GM10847 (cell line): ENCODE measurements around the gene SDR42E2.
A peak's percentile ranks its signal among the peaks of the same experiment; 100 is the strongest.

Experiments used
- POLR2A ChIP-seq: IDR thresholded peaks from 2 replicates; pipeline ENCODE4 v1.6.1; 2011; ENCODE audit not compliant: insufficient read length; ENCODE audit errors: extremely low read depth

Gene SDR42E2

DNA sequence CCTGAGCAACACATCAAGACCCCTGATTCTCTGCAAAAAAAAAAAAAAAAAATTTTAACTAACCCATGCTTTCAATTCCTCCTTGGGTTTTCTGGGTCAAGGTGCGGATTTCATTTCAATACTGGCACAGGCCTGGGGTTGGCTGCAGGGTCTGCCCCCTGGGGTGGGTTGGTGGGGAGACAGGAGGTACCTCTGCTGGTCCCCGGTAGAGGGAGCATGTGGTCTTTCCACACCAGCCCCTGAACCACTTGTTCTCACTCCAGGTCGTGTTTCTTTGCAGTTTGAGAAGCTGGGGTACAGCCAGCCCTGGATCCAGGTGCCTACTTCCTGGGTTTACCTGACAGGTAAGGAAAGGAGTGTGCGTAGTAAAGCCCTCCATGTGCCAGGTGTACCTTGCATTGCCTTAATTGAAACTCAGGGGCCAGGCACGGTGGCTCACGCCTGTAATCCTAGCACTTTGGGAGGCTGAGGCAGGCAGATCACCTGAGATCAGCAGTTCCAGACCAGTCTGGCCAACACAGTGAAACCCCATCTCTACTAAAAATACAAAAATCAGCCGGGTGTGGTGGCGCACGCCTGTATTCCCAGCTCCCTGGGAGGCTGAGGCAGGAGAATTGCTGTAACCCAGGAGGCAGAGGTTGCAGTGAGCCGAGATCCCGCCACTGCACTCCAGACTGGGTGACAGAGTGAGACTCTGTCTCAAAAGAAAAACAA lies 21.8 kb downstream of the SDR42E2 start:
- TF ChIP-seq POLR2A = no peak

DNA sequence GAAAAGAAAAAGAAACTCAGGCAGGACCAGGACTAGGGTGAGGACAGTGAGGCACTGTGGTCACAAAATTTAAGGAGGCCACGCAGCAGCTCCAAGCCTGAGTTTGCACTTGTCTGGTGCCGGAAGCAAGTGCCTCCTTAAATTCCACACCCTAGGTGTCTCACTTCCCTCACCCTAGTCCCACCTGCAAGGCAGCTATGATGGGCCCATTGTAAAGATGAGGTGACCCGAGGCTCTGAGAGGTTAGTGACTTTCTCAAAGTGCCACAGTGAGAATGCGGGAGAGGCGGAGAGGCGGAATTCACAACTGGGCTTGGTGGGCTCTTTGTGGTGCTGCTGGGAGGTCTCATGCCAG lies 22.3 kb downstream of the SDR42E2 start:
- no peak for TF ChIP-seq POLR2A

DNA sequence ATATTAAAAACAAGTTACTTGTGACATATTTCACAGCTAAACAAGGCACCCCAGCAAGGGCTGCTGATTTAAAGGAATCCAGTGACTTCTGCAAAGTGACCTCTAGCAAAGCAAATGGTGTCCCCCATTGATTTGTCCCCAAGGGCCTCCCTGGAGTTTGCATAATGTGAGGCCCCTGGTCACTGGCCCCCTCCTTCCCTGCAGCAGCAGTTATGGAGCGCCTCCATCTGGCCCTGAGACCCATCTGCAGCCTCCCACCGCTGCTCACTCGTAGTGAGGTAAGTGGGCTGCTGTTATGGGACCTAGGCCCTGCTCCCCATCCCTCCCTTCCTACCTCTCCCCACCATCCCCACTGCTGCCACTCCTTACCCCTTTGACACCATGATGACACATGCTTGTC lies 24.2 kb downstream of the SDR42E2 start:
- no peak for TF ChIP-seq POLR2A

DNA sequence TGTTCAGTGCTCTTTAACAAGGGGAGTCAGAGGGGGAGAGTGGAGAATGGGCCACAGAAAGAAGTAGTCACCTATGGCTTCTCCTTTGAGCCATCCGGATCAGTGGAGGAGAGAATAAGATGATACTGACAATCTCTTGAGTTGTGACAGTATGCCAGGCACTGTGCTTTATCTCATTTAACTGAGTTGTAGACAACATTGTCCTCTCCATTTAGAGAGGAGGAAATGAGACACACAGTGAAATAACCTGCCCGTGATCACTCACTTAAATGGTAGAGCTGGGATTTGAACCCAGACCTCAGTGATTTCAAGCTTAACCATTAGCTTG lies 25.9 kb downstream of the SDR42E2 start:
- TF ChIP-seq POLR2A = no peak

DNA sequence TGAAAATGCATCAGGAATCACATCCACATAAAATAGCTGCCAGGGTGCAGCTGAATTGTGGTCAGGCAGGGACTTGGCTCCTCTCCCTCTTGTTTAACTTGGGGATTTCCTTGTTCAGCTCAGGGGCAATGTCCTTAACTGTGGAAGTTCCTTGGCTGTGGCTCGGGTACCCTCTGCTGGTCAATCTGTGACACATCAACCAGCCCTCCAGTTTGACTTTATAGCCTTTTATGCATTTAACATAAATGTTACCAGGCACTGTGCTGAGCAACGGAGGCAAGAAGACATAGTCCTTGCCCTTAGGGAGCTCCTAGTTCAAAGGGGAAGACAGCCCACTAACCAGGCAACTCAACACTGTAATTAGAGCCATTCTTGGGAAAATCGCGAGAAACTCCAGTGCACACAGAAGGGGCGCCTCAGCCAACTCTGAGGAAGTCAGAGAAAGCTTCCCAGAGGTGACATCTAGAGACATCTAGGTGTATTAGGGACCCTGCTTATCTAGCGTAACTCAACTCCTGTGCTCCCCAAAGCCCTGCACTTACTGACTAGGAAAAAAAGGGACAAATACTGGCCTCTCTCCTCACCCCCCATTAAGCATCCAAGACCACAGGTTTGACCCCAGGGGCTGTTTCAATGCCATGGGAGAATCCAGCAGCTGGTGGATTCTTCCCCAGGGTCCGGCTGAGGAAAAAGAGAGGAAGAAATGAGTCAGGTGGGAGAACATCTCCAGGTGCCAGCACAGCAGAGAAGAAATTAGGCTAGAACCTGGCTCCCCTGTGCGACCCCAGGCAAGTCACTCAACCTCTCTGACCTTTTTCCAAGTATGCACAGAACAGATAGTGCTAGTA lies 26.5 kb downstream of the SDR42E2 start:
- no peak for TF ChIP-seq POLR2A

DNA sequence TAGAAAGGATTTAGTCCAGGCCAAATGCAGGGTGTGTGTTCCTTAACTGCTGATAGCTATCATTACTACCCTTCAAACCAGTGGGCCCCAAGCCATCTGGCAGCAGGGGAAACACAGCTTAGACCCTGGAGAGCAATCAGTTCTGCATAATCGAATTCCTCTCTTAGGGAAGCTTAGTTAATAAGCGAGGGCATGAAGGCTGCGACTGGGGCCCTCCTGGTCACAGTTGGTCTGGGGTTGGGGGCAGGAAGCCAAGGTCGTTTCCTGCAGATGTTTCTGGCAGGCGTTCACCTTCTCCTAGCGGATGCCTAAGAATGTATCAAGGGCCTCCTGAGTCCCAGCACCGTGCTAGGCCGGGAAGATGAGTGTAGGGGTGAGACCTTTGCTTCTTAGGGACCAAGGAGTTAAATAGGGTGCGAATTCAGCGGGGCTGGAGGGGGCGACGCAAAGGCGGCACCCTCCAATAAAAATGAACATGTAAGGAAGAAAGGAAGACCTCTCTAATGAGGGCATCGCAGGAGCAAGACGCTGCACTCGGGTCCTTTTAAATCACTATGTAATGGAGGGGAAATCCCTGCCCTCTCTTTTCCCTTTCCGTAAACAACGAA lies 27.3 kb downstream of the SDR42E2 start:
- TF ChIP-seq POLR2A = no peak

DNA sequence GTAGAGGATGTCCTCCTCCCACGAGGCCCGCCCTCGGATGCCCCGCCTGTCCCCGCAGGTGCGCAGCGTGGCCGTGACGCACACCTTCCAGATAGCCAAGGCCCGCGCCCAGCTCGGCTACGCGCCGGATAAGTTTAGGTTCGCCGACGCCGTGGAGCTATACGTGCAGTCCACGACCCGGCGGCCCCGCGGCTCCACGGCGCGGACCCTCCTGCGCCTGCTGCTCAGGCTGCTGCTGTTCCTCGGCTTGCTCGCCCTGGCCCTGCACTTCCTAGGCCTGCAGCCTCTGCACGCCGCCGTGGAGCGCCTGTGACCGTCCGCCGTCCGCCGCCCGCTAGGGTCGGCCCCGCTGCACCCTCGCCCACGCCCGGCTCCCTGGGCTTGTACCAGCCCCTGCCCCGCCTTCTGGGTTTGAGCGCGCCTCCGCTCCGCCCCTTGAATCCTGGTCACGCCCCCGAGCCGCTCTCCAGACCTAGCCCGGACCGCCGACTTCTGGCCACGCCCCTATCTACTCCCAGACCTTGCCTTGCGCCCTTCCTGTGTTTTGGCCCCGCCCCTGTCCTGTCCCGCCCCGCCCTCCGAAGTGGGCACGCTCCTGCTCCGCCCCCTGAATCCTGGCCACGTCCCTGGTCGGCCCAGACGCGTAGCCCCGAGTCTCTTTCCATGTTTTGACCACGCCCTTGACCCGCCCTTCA lies 27.9 kb downstream of the SDR42E2 start:
- TF ChIP-seq POLR2A = peak; percentile 59

DNA sequence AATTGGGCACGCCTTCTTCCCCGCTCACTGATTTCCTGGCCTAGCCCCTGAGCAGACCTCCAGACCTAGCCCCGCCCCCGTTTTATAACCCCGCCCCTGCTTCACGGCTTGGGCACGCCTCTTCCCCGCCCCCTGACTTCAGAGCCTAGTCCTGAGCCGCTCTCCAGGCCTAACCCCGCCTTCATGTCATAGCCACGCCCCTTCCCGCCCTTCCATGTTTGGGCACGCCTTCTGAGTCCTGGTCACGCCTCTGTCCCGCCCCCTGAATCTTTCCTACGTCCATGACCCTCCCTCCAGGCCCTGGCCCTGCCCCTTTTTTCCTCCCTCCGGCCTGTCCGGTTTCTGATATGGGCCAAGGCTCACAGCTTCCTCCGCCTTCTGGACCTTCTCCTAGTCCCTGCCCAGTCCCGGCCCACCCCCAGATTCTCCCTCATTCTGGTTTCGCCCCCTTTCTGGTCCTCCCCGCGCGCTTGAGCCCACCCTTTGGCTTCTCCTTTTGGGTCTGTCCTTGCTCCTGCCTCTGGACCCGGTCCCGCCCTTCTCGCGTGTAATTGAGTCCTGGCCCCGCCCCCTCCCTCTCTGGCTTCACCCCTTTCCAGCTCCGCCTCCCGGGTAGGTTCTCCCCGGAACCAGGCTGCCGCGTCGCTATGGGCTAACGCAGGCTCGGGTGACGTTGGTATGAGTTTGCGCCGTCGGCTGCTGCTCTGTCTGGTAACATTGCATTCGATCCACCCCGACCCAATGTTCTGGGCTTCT lies 28.6 kb downstream of the SDR42E2 start:
- TF ChIP-seq POLR2A = peak; percentile 68

DNA sequence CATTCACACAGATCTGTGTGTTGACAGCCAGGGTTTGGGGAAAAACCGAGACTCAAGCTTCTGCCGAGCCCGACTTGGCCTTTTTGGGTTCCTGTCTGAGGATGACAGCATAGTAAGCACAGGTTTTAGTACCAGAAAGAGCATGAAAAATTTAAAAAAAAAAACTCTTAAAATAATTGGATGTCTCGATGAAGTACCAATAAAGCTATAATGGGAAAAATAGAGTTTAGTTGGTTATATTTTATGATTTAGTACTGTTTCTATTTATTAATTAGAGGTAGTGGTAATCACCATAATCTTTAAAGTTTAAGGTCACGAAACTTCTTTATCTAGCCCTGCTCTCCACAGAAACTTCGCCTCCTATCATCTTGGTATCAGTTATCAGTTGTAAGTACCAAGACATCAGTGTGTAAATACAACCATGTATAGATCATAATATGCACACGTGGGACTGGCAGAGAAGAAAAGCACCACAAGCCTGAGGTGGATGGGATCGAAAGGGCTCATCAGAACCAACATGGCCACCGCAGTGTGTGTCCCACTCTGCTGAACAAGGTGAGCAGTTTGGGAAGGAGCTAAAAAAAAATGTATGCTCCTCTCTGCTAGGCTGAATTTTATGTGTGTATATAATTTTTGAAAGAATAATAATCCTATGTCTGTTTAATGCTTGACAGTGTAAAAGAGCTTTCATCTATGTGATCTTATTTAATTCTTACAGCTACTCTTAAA lies 29.4 kb downstream of the SDR42E2 start:
- no peak for TF ChIP-seq POLR2A

DNA sequence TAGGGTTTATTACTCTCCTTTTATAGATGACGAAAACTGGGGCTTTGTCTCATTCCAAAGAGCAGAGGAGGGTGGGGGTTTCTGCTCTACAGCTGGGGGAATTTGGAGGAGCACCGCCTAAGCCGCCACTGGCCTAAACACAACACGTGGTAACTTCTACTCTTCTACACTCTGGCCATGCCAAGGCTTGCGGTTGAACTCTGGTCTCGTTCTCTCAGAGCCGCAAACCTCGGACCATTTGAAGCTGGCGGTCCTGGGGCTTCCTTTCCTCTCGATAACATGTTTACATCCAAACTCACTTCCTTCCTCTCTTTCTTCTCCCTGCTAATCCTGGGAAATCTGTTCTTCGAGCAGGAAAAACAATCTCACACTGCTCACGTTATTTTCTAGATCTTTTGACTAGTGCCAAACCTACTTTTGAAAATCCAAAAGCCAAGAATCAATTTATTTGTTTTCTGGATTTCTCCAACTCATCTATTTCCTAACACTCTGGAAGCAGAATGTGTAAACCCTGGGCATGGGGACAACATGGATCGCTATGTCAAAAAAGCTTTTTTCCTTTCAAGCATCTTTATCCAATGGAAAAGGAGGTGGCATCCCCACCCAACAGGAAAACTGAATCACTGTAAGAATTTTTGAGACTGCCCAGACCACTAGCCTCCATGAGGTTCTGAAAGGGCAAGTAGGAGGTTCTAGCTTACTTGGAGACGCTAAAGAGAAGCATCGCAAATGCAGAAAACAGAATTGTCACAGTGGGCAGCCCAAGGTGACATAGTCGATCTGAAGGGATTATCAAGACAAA lies 30.2 kb downstream of the SDR42E2 start:
- no peak for TF ChIP-seq POLR2A

DNA sequence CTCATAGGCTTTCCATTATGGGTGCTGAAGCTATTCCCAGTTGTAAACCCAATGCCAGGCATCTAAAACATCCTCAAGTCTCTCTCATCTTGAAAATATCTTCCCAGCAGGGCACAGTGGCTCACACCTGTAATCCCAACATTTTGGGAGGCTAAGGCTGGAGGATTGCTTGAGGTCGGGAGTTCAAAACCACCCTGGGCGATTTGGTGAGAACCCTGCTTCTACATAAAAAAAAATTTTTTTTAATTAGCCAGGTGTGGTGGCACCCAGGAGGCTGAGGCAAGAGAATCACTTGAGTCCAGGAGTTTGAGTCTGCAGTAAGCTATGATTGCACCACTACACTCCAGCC lies 30.7 kb downstream of the SDR42E2 start:
- TF ChIP-seq POLR2A = no peak

DNA sequence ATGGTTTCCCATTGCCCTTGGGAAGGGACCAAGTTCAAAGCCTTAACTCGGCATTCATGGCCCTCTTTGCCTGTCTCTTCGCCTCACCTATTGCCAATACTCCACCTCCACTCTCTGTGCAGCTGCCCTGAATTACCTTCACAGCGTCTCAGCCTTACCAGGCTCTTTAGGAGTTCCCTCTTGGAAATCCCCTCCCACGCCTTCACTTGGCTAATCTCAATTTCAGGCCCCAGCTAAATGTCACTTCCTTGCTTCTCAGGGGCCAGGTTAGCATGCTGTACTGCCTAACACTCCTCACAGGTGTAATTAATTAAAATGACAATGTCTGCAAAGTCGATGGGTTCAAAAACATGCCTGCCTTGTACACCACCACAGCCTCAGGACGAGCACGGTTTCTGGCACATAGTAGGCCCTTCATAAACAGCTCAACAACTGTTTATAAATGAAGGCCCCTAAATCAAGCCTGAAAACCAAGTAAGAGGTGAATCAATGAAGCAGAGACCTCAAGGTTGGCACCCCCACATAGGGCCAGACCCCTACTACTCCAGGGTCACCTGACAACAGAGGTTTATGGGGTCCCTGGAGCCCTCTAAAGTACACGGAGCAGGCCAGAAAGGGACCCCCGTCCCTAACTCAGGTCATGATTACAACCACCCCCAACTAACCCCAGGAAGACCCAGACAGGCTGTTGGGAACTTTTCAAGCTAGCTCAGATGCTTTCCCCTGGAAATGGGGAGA lies 32.6 kb downstream of the SDR42E2 start:
- no peak for TF ChIP-seq POLR2A

DNA sequence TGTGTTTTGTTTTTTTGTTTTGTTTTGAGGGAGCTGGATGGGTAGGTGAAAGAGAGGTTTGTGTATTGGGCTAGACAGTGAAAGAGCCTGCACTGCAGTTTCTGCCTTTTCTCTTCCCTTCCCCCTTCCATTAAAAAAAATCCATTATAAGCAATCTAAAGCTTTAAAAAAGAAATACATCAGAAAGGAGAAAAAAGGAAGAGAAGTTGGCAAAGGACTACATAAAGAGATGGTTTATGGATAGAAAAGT lies 33.1 kb downstream of the SDR42E2 start:
- TF ChIP-seq POLR2A = no peak

DNA sequence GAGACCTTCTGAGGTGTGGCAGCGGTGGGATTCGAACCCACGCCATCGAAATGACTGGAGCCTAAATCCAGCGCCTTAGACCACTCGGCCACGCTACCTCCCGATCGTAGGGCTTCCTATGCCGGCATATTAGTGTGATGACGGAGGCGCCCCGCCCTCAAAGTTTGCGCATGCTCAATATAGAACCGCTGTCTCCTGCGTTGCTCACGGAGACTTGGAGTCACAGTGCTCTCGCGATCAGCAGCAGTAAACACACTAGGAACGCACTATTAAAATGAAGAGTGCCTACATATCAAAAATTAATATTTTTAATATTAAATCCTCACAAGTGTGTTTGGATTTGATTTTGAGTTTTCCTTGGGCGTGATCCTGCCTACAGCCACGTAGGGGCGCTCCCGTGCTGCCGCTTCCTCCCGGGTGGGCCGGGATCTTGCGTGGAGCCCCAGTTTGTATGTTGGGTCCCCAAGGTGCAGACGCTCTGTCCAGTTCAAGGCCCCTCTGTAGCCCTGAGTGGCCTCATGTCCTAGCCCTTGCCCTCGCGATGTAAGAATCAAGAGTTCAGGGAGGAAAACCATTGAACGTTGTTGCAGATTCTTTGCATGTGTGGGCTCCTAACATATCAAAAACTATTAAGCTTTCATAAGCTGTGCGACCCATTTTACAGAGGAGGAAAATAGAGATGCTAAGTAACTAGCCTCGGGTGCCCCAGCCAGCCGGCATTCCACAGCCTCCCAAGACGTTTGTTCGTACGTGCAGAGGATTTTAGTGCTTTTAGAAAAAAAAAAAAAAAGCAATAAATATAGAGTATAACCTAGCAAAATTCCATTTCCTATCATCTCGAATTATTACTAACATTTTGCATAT lies 33.6 kb downstream of the SDR42E2 start:
- peak; percentile 46 for TF ChIP-seq POLR2A
